Esophagus squamous epithelium (tissue), 5 donors: Measurements from ENCODE around the gene L2HGDH. TPM values are rescaled to one million over a fixed set of nuclear protein-coding genes. Genes with fewer than 3 reads are reported as not detected.

Experiments used
- DNase-seq: peaks from one replicate; lab custom pipeline; 2025; lab: John Stamatoyannopoulos, UW
- H3K27ac ChIP-seq, 4 donors: fragments of 200-600 bp; sonication (generic); one replicate each; pipeline ENCODE4 v1.5.1; 2016 to 2019; ENCODE audit warnings: mild to moderate bottlenecking in 1 of 4
- H3K27me3 ChIP-seq, 4 donors: fragments of 200-600 bp; sonication (generic); 1 replicate in 3 of 4; 2 replicates in 1 of 4; pipeline versions ENCODE4 v1.5.1 to v1.6.0; 2017 to 2021; ENCODE audit warnings: antibody characterized with exemption in 1 of 4
- H3K36me3 ChIP-seq, 3 donors: fragments of 200-600 bp; sonication (generic); one replicate each; pipeline ENCODE4 v1.5.1; 2016 to 2019
- H3K4me1 ChIP-seq, 3 donors: fragments of 200-600 bp; sonication (generic); one replicate each; pipeline ENCODE4 v1.5.1; 2017 to 2019
- H3K4me3 ChIP-seq, 4 donors: fragments of 200-600 bp; sonication (generic); 1 replicate in 3 of 4; 2 replicates in 1 of 4; pipeline ENCODE4 v1.5.1; 2016 to 2019; ENCODE audit warnings: mild to moderate bottlenecking in 2 of 4, moderate library complexity in 1 of 4
- H3K9me3 ChIP-seq, 3 donors: fragments of 200-600 bp; sonication (generic); one replicate each; pipeline ENCODE4 v1.5.1; 2016 to 2019
- POLR2A ChIP-seq, 4 donors: fragments of 450-650 bp; IDR thresholded peaks; one replicate each; pipeline ENCODE4 v1.6.1; 2017; ENCODE audit warnings: antibody characterized with exemption in 4 of 4, mild to moderate bottlenecking in 4 of 4, moderate library complexity in 3 of 4
- WGBS, 2 donors: methylation state at CpG; one replicate each; pipeline ENCODE4 v1.1.5; 2018; 5-methylcytosine and 5-hydroxymethylcytosine counted together
- intact Hi-C: fragments of 100-400 bp; cut with DNase I; formaldehyde crosslinking; loops from one replicate; pipeline ENCODE4 v1.15.0; 2022
- small RNA-seq, 4 donors: library from RNA; depleted of rRNA; stranded (forward); fragments of <200 nt; gene quantifications; one replicate each; pipeline ENCODE3, GENCODE V24; 2016
- total RNA-seq, 4 donors: library from RNA; depleted of rRNA; stranded (reverse); fragments of >200 nt; gene quantifications; one replicate each; pipeline ENCODE4 v1.1.0, GENCODE V29; 2016
- TF ChIP-seq, protein P1 (sequence below), 6 experiments: fragments of 450-650 bp in 4 of 6; fragments of 200-600 bp in 2 of 6; sonication (generic) in 2 of 6; IDR thresholded peaks; one replicate each; pipeline ENCODE4 v1.5.1; 2016 to 2019; ENCODE audit warnings: antibody characterized with exemption in 6 of 6, mild to moderate bottlenecking in 4 of 6, moderate library complexity in 4 of 6
- donor health status: DM: yes; HTN: yes; CAD: no.

Gene L2HGDH
- total RNA-seq, 4 donors from 2014 or later = 6.5 to 14.2 (median 9.3) TPM

DNA sequence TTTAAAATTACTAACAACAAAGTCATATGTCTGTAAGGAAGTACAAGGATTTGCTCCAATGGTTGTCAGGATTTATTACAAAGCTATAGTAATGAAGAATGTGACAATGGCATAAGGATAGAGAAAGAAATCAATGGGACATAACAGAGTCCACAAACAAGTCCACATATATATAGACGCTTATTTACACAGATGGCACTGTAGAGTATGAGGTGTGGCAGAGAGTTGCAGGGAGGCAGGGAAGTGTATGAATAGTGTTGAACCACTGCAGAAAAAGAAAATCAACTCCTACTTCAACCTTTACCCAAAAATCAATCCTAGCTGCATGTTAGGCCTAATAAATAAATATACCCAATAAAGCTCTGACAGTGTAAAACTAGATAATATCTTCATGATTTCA lies 102.0 kb downstream of the L2HGDH start:
- H3K27me3 ChIP-seq = no peaks in the 10 kb centered on the region
- no peak for DNase-seq
- no peaks in the 10 kb centered on the region for H3K36me3 ChIP-seq
- 78 to 88% methylated on average over 1 of the region's 1 CpG for WGBS, 2 donors
- H3K4me3 ChIP-seq = no peak overlapping the region
- H3K4me1 ChIP-seq = peaks cover 0 to 21% (median 1%) of the 10 kb centered on the region in 3 donors
- TF ChIP-seq, protein P1, sequence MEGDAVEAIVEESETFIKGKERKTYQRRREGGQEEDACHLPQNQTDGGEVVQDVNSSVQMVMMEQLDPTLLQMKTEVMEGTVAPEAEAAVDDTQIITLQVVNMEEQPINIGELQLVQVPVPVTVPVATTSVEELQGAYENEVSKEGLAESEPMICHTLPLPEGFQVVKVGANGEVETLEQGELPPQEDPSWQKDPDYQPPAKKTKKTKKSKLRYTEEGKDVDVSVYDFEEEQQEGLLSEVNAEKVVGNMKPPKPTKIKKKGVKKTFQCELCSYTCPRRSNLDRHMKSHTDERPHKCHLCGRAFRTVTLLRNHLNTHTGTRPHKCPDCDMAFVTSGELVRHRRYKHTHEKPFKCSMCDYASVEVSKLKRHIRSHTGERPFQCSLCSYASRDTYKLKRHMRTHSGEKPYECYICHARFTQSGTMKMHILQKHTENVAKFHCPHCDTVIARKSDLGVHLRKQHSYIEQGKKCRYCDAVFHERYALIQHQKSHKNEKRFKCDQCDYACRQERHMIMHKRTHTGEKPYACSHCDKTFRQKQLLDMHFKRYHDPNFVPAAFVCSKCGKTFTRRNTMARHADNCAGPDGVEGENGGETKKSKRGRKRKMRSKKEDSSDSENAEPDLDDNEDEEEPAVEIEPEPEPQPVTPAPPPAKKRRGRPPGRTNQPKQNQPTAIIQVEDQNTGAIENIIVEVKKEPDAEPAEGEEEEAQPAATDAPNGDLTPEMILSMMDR (IDR thresholded peaks at IDR 0.05) = no peak
- TF ChIP-seq POLR2A (IDR thresholded peaks at IDR 0.05) = no peak
- no peaks in the 10 kb centered on the region for H3K9me3 ChIP-seq
- no peak overlapping the region for H3K27ac ChIP-seq
- intact Hi-C loops = no loop called here

DNA sequence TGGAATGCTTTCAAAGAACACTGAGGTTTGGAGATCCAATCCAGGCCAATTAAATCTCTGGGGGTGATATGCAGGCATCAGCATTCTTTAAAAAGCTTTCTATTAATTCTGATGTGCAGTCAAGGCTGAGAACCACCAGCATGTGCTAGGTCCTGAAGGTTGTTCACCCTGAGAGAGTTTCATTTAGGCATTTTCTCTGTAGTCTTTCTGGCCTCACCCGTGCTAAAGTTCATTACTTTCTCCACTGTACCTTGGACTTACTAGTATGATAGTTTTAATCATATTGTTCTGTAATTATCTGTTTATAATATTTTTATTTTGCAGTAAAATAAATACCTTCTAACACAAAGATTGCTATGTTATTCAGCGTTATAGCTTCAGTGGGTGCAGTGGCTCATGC lies 113.5 kb downstream of the L2HGDH start:
- DNase-seq = no peak
- H3K27ac ChIP-seq = no peak overlapping the region
- intact Hi-C loops = no loop called here
- H3K36me3 ChIP-seq = peaks cover 0 to 74% (median 23%) of the 10 kb centered on the region in 3 donors
- no peaks in the 10 kb centered on the region for H3K4me1 ChIP-seq
- TF ChIP-seq, protein P1 (IDR thresholded peaks at IDR 0.05) = no peak
- TF ChIP-seq POLR2A (IDR thresholded peaks at IDR 0.05) = no peak
- H3K4me3 ChIP-seq = no peak overlapping the region
- no peaks in the 10 kb centered on the region for H3K9me3 ChIP-seq
- 91 to 100% methylated on average over 2 of the region's 2 CpGs for WGBS, 2 donors
- no peaks in the 10 kb centered on the region for H3K27me3 ChIP-seq

DNA sequence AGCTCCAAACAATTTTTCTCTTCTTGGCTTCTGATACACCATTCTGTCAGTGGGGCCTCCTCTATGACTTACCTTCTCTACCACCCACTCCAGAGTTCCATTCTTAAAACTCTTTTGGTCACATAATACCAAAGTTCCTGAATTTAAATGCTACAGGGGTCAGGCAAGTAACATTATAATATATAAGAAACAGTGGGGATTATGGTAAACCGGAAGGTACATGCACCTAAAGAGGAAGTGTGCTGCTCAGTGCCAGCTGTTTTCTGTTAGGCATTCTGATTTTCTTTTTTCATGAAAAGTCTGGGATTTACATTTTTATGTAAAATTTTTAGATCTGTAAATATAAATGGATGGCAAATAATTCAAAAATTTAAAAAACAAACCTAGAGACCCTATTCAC lies 120.5 kb downstream of the L2HGDH start:
- H3K27ac ChIP-seq = no peak overlapping the region
- H3K4me3 ChIP-seq = no peak overlapping the region
- H3K4me1 ChIP-seq = no peaks in the 10 kb centered on the region
- no peaks in the 10 kb centered on the region for H3K9me3 ChIP-seq
- WGBS, 2 donors = 65 to 79% methylated on average over 1 of the region's 1 CpG
- TF ChIP-seq, protein P1 (IDR thresholded peaks at IDR 0.05) = no peak
- no peak for TF ChIP-seq POLR2A (IDR thresholded peaks at IDR 0.05)
- H3K36me3 ChIP-seq = peaks cover 0 to 54% (median 4%) of the 10 kb centered on the region in 3 donors
- intact Hi-C loops = no loop called here
- H3K27me3 ChIP-seq = no peaks in the 10 kb centered on the region
- DNase-seq = no peak

Small RNAs within 50 kb of the gene (small RNA-seq; reads per million reads assigned to genes)
- gene MIR4504 = 0 reads per million in 4 donors

Other genes with a start within 250 kb of the L2HGDH start
- 1 to 10 TPM; 3.9 to 8.6 (median 4.8) TPM for gene VCPKMT, start 195.7 kb downstream of the L2HGDH start, total RNA-seq
- gene SOS2, start 80.7 kb downstream of the L2HGDH start, total RNA-seq = 10 to 100 TPM; 13.8 to 29.6 (median 18.6) TPM
- gene DMAC2L, start 95 bp upstream of the L2HGDH start, total RNA-seq = 10 to 100 TPM; 13.4 to 21.7 (median 16.6) TPM
- 10 to 100 TPM in 3 of 4 donors, 1 to 10 TPM in 1; 2.9 to 16.6 (median 11.5) TPM for gene CDKL1, start 84.7 kb upstream of the L2HGDH start, total RNA-seq
- 100 to 1,000 TPM in 3 of 4 donors, 10 to 100 TPM in 1; 73.6 to 143 (median 124) TPM for gene MAP4K5, start 220.3 kb upstream of the L2HGDH start, total RNA-seq
- gene ATL1, start 247.9 kb upstream of the L2HGDH start, total RNA-seq = 1 to 10 TPM; 3.3 to 7.3 (median 6.0) TPM